GM12892 (cell line): ENCODE measurements around the gene TNKS1BP1.

Experiments used
- POLR2A ChIP-seq: IDR thresholded peaks from 2 replicates; pipeline ENCODE4 v1.6.1; 2011; ENCODE audit warnings: low read depth, low read length, control low read depth
- POLR2AphosphoS5 ChIP-seq: IDR thresholded peaks from 2 replicates; pipeline ENCODE4 v1.6.1; 2011; ENCODE audit warnings: low read depth, low read length, control low read depth

DNA sequence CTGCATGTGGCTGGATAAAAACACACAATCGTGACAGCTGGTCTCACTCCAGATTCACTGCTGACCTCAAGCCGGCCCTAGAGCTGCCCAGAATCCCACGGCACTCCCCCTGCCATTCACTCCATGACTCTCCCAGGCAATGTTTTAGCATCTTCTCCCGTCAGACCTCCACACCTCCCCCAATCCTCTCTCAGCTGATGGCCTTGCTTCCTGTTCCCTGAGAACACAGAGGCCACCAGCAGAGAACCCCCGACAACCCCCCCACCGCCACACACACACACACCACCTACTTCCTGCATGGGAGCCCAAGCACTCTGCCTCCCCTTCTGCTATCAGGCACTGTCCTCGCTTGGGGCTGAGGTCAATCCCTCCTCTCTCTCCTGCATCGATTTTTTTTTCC lies 9.3 kb downstream of the TNKS1BP1 start:
- TF ChIP-seq POLR2A, result no peak
- no peak for TF ChIP-seq POLR2AphosphoS5
